Myocyte (in vitro differentiated cells): ENCODE measurements around the gene RBM20. TPM values are rescaled to one million over a fixed set of nuclear protein-coding genes. Genes with fewer than 3 reads are reported as not detected.
A peak's percentile ranks its signal among the peaks of the same experiment; 100 is the strongest.

Experiments
- DNase-seq: peaks from one replicate; pipeline ENCODE4 v3.0.0-alpha.2; 2012; ENCODE audit warnings: low read depth
- total RNA-seq: library from RNA; depleted of rRNA; stranded (reverse); fragments of >200 nt; gene quantifications from 2 replicates; pipeline ENCODE4 v1.2.3, GENCODE V29; 2014

Gene RBM20
- total RNA-seq, 1 donor from 2014 or later: 2.6 TPM

DNA sequence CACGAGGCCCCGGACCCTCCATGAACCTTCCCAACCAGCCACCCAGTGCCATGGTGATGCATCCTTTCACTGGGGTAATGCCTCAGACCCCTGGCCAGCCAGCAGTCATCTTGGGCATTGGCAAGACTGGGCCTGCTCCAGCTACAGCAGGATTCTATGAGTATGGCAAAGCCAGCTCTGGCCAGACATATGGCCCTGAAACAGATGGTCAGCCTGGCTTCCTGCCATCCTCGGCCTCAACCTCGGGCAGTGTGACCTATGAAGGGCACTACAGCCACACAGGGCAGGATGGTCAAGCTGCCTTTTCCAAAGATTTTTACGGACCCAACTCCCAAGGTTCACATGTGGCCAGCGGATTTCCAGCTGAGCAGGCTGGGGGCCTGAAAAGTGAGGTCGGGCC is 137.0 kb downstream of the RBM20 start:
- DNase-seq: peak; percentile 70

GRCh38 chr10:110782616-110783015 is 138.5 kb downstream of the RBM20 start:
- no peak for DNase-seq

DNA sequence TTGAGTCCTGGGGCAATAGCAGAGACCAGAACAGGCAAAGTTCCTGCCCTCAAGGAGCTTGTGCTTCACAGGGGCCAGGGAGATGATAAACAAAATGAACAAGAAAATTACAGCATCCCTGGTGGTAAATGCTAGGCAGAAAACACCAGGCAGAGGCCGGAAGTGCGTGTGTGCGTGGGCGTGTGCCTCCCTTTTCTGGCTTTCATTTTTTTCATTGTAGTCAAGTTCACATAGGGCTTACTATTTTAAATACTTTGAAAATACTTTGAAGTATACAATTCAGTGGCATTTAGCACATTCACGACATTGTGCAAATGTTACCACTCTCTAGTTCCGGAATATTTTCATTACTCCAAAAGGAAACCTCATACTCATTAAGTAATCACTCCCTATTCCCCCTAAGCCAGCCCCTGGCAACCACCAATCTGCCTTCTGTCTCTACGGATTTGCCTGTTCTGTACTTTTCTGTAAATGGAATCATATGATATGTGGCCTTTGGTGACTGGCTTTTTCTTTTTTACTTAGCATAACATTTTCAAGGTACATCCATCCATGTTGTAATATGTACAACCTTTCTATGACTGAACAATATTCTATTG is 139.5 kb downstream of the RBM20 start:
- DNase-seq: no peak

DNA sequence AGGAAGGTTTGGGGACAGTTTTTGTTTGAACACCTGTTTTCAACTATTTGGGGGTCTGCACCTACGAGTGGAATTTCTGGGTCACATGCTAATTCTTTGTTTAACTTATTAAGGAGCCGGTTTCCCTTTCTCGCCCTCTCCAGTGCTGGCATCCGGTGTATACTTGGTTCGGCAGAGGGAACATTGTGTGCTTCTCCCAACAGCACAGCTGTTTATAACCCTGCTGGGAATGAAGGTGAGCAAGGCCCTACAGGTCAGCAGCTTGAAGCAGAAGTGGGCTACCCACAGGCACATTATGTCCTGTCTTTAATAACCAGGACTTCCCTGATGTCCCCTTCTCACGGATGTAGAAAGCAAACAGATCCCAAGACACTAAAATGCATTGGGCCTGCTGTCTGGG is 140.1 kb downstream of the RBM20 start:
- DNase-seq: no peak

DNA sequence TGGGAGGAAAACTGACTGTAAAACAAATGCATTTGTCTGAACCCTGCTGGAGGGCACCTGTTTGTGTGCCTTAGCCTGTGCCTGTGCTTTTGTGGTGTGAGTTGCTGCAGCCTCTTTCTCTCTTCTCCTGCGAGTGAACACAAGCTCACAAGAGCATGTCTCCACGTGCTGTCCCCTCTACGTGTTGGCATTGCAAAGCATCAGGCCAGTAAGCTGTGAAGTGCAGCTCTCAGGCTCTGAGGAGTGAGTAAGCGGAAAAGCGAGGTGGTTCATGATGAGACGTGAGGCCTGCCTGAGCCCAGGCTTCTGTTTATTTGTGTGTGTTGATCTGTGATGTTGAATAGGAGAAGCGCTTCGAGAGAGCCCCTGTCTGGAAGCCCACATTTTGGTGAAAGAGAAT is 142.0 kb downstream of the RBM20 start:
- no peak for DNase-seq

DNA sequence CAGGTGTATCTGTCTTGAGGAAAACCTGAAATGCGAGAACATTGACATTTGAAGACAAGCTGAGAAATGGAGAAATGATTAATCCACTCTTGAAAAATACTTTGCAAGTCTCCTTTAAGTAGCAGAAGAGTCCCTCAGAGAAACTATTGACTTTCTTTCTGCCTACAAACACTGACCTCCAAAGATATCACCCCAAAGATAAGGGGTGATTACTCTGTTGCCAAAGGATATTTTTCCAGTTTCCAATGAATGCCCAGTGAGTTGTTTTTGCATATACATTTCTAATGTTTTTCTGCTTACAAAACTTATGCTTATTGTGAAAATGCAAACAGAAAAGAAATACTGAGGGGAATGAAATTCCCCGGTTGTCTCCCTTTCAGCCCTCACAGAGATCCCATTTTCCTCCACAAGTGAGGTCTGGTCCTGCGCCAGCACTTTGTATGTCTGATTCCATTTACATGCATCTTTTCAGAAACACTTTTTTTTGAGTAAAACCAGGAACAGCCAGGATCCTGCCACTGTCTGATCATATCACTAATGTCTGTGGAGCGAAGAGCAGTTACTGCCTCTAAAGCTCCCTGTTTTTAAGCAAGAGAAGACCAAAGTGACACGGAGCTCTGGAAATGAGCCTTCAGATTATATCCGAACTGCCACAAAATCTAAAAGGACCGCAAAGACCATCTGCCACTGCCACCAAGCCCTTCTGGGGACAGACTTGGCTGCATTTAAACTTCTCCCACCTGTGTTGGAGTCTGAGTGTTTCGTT is 144.7 kb downstream of the RBM20 start:
- DNase-seq: no peak

DNA sequence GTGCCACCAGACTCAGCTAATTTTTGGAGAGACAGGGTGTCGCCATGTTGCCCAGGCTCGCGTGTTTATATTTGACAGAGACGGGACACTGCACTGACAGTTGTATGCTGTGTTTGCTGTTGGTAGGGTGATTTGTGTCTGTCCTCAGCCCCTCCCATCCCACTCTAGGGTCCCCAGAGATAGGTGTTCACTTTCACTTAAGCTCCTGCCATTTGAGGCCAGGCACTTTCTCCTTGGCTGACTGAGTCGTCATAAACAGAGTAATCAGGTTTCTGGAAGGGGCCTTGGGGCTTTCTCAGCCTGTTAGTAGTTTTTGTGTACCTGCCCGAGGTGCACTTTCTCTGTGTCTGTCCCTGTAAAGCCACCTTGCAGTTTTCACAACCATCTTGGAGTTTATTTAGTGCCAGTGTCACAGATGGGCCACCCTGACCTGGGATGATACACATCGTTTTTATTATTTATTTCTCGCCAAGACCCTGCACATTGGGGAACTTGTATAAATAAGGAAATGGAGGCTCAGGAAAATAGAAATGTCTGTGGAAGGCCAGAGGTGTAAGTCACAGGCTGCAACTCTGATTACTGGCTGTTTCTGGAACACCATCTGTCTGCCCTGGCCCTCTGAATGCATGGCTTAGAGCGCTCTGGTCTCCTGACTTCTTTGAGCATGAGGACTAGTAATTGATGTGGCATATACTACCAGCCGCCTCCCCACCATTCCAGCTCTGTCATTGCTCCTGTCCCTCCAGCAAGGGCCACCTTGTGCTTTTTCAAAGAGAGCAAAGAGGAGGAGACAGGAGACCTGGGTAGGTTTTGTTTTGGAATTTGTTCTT is 145.7 kb downstream of the RBM20 start:
- DNase-seq: no peak

DNA sequence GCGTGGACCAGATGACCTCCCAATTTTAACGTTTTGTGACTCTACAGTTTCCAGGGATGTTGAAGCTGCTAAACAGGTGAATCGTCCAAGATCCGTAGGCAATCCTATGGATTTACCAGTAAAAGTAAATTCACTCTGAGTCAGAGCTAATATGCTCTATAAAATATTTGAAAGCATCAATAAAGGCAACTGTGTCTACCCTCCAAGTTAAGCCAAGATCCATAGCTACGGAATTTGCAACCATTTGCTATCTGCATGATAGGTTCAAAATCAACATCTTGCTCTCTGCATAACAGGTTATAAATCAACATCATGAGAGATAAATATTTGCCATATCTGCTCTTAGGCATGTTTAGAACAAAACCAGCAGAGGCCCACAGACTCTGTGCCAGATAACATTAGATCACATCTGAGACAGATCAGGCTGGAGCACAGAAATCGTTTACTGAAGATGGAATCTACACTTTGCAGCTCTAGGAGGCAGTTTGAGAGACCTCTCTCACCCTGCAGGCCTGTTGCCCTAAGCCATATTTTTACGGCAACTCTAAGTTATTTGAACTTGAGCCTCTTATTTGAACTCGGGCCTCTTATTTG is 146.9 kb downstream of the RBM20 start:
- no peak for DNase-seq

DNA sequence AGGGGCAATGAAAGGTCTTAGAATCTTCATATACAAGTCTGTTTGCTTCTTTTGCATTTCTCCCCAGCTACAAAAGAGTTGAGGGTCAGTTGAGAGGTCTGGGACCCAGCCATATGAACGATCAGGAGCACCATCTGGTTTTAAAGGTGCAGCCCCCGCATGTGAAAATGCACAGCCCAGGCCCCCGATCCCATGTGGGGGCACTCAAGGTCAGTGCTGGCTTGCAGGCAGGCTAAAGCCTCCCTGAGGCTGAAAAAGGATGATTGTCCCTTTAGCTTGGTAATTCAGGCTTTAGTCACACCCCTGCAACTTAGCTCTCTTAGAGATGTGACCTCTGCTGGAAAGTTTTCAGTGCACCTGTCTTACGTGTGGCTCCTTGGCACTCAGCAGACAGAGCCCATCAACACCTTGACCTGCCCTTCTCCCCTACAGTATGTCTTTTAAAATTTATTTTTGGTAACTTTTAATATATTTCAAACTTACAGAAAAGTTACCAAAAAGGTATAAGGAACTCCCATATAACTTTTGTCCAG is 147.5 kb downstream of the RBM20 start:
- DNase-seq: no peak

DNA sequence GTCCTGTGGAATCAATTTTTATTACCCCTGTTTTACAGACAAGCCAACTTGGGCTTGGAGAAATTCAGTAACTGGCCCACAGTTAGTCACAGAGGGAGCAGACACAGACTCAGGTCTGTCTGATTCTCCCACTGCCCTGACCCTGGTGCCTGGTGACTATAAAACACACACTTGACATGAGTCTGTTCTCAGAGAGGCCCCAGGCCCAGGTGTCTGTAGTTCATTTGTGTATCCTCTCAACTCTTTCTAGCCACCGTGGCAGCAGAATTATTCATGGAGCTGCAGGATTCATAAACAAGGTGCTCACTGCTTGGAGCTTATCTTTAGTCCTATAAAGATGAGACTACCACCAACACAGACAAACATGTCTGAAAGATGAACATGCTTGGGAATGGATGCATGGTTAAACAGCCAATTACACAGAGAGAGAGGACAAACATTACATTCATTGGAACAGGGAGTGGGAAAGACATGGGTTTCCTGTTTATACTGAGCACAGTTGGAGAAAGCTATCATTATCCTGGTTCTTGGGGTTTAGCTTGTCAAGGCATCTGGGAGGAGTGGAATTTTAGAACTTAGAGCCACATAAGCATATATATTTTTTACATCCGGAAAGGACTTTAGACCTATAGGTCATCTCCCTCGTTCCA is 148.5 kb downstream of the RBM20 start:
- DNase-seq: no peak

DNA sequence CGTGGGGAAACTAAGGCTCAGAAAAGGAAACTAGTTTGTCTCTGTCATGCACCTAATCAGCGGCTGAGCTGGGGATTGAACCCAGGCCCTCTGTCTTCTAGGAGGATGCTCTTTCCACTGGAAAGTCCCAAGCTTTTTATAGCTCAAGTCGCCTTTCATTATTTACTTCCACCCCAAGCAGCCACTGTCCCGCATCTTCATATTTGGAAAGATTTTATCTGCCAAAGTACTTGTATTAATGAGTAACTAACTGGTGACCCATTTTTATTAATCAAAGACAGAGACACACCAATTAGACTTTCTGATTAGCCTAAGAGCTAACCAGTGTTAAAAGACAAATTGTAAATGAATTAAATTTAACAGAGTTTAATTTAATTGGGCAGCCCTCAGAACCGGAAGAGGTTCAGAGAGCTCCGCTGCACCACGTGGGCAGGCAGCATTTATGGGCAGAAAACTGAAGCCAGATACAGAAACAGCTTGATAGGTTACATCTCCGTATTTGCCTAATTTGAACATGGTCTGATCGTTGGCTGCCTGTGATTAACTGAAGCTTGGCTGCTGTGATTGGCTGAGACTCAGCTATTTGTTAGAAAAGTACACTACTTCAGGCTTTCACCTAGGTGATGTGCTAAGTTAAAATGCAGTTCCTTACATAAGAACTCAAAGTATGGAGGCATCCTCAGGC is 149.1 kb downstream of the RBM20 start:
- DNase-seq: no peak

DNA sequence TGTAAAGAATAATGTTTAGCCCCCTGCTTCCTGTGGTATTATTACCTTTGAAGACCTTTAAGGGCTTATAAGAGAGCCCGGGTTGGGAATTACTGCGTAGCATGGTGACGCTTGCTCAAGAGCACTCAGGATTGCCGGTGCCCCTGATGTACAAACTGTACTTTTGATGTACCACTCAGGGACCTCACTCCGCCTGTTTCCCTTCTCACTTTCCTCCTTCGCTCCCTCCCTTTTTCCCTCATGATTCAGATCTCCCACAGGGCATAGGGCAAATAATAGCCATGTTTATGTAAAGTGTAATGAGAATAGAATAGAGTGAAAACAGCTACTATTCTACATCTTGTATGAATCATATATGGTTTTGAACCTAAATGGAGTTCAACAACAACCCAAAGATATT is 149.8 kb downstream of the RBM20 start:
- no peak for DNase-seq

DNA sequence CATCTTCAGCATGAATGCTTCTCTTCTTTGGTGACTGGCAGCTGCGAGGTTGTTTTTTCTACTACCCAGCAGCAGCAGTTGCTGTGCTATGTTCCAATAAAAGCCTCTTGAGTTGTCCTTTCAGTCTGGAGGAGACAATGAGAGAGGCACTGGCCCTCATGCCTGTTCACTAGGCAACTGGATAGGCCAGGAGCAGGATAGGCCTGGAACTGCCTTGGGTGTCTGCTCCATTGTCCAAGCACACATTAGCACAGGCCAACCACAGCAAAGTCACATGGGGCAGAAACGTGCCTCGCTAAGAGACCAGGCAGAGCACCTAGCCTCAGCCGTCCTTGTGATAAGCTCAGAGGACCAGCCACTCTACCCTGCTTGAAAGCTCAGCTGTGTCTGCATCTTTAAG is 150.7 kb downstream of the RBM20 start:
- peak; percentile 76 for DNase-seq

DNA sequence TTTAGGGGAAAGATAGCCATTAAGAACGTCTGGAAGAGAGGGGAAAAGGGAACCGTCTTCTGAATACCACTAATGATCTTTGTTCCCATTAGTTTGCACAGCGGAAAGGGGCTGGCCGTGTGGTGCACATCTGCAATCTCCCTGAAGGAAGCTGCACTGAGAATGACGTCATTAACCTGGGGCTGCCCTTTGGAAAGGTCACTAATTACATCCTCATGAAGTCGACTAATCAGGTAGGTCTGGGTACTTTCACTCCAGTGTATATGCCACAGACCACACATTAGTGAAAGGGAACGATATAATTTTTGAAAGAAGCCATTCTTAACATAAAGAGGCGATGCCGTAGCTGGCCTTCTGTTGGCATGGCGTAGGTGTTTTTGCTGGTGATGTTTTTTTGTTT is 153.3 kb downstream of the RBM20 start:
- DNase-seq: no peak

- DNase-seq: no peak
Observed at GRCh38 chr10:110798340-110798739, 154.2 kb downstream of the RBM20 start.

DNA sequence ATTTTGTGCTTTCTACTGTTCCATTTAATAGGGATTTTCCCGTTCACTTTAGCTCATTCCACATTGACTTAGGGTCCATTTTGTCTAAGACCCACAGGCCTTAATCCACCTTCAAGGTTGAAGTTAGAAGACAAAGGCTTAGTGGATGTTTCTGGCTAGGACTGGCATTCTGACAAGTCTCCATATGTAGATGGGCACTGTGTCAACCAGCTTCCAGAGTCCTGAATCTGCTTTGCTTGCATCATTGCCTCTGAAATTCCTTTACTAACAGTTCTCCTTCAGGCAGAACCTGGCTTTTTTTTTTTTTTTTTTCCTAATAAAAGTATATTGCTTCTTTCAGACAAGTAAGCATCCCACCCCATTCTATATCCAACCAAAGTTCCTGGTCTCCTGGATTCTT is 158.0 kb downstream of the RBM20 start:
- DNase-seq: peak; percentile 28

DNA sequence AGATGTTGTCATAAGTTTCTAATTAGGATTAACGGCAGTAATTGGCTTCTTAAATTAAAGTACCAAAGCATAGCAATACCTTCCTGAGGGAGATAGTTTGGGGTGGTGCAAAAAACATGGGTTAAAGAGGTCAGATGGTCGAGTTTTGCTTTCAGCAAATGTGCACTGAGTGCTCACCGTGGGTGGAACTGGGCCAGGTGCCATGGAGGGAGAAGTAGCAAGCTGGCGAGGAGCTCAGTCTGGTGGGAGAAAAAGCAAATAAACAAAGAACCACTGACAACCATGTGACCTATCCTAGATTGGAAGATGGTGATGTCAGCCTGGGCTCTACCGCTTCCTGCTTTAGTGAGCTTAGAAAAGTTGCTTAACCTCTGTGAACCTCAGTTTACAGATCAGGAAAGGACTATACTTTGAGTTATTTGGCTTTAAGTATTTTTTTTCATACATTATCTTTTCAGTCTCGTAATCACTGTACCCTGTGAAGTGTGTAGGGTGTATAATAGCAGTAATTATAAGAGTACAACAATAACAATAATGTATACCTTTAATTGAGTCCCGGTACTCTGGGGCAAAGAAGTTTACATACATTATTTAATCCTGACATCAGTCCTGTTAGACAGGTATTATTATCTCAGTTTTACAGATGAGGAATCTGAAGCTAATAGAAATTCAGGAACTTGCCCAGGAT is 158.6 kb downstream of the RBM20 start:
- peak; percentile 81 for DNase-seq

DNA sequence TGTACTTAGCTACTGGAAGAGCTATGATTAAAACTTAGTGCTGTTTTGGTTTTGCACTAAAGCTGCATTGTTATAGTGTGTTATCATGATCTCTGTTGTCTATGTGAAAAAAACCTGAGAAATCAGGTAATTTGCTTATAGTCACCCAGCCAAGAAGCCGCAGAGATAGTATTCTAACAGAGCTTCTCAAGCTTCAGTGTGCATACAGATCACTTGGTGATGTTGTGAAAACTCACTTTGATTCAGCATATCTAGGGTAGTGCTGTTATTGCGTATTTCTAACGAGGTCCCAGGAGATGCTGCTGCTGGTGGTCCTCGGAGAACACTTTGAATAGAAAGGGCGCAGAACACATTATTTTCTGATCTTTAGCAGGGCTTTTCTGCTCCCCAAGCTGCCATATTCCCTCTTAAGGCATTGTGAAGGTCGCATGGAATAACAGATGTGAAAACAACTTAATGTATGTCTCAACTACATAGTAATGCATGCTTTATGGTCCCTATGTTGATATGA is 159.2 kb downstream of the RBM20 start:
- no peak for DNase-seq

GRCh38 chr10:110803830-110804338 is 159.7 kb downstream of the RBM20 start:
- DNase-seq: peak; percentile 65
